GM23338 (cell line): ENCODE data around the gene TUBB3. TPM values are rescaled to one million over a fixed set of nuclear protein-coding genes. Genes with fewer than 3 reads are reported as not detected.
"Not testable (repeated sequence)": the region's sequence is repeated elsewhere in the genome, so short reads cannot be mapped to it uniquely, and the experiment has no call there.

Experiments used
- ATAC-seq: fragments of 200-7000 bp; cut with Tn5 transposase; 3 replicates; pipeline ENCODE4 v1.9.1; 2020
- DNase-seq: peaks from one replicate; pipeline ENCODE4 v3.0.0-alpha.2; 2015; ENCODE audit warnings: low spot score
- H2AFZ ChIP-seq: fragments of 200-600 bp; sonication (generic); 2 replicates; pipeline ENCODE4 v1.8.0; 2016; ENCODE audit warnings: antibody characterized with exemption, mild to moderate bottlenecking, moderate library complexity
- H3F3A ChIP-seq: fragments of 200-600 bp; sonication (generic); replicated peaks from 2 replicates; pipeline ENCODE4 v1.8.0; 2017; ENCODE audit warnings: antibody characterized with exemption, mixed run types, low read depth
- H3K27ac ChIP-seq: fragments of 200-600 bp; sonication (generic); 2 replicates; pipeline ENCODE4 v1.6.1; 2016; ENCODE audit warnings: low read depth
- H3K27me3 ChIP-seq: fragments of 200-600 bp; sonication (generic); 2 replicates; pipeline ENCODE4 v1.8.0; 2016; ENCODE audit warnings: mild to moderate bottlenecking, mixed run types, moderate library complexity; ENCODE audit not compliant: insufficient read depth
- H3K36me3 ChIP-seq: fragments of 200-600 bp; sonication (generic); 2 replicates; pipeline ENCODE4 v1.8.0; 2016; ENCODE audit warnings: mild to moderate bottlenecking; ENCODE audit not compliant: insufficient read depth
- H3K4me1 ChIP-seq: fragments of 200-600 bp; sonication (generic); 2 replicates; pipeline ENCODE4 v1.8.0; 2016; ENCODE audit warnings: mild to moderate bottlenecking, moderate library complexity; ENCODE audit not compliant: insufficient read depth
- H3K4me2 ChIP-seq: fragments of 200-600 bp; sonication (generic); 2 replicates; pipeline ENCODE4 v1.7.1; 2017; ENCODE audit warnings: mixed run types
- H3K4me3 ChIP-seq: fragments of 200-600 bp; sonication (generic); 2 replicates; pipeline ENCODE4 v1.6.1; 2016; ENCODE audit warnings: mixed run types
- H3K79me2 ChIP-seq: fragments of 200-600 bp; sonication (generic); replicated peaks from 2 replicates; pipeline ENCODE4 v1.8.0; 2017; ENCODE audit warnings: mild to moderate bottlenecking; ENCODE audit not compliant: insufficient read depth
- H3K9me2 ChIP-seq: fragments of 200-600 bp; sonication (generic); 2 replicates; pipeline ENCODE4 v1.8.0; 2017; ENCODE audit not compliant: insufficient read depth
- H4K20me1 ChIP-seq: fragments of 200-600 bp; sonication (generic); replicated peaks from 2 replicates; pipeline ENCODE4 v1.8.0; 2017; ENCODE audit warnings: mild to moderate bottlenecking; ENCODE audit not compliant: insufficient read depth
- H3K27ac Mint-ChIP-seq: 2 replicates; pipeline ENCODE4 v1.8.0; 2020; ENCODE audit warnings: inconsistent platforms, mild to moderate bottlenecking, moderate library complexity, mixed read lengths
- H3K27me3 Mint-ChIP-seq: 3 replicates; pipeline ENCODE4 v1.8.0; 2022; ENCODE audit warnings: low read depth, mild to moderate bottlenecking, moderate library complexity, mixed read lengths, inconsistent platforms; ENCODE audit not compliant: insufficient read depth, poor library complexity
- H3K36me3 Mint-ChIP-seq: 3 replicates; pipeline ENCODE4 v1.8.0; 2021; ENCODE audit warnings: low read depth, mild to moderate bottlenecking, inconsistent platforms, moderate library complexity, mixed read lengths
- H3K4me1 Mint-ChIP-seq: 3 replicates; pipeline ENCODE4 v1.8.0; 2020; ENCODE audit warnings: mild to moderate bottlenecking, inconsistent platforms, mixed read lengths
- H3K4me3 Mint-ChIP-seq: 3 replicates; pipeline ENCODE4 v1.8.0; 2021; ENCODE audit warnings: moderate library complexity, mild to moderate bottlenecking, inconsistent platforms, mixed read lengths
- H3K9me3 Mint-ChIP-seq: 3 replicates; pipeline ENCODE4 v1.8.0; 2020; ENCODE audit warnings: moderate library complexity, mild to moderate bottlenecking, inconsistent platforms, mixed read lengths
- CREB1 ChIP-seq: fragments of 250-450 bp; sonication (Bioruptor Pico); IDR thresholded peaks from 2 replicates; pipeline ENCODE4 v1.5.0; 2020; ENCODE audit warnings: low read depth, mild to moderate bottlenecking, moderate library complexity
- JUNB ChIP-seq: IDR thresholded peaks from one replicate; pipeline ENCODE4 v1.6.1; 2016; ENCODE audit warnings: antibody characterized with exemption; ENCODE audit not compliant: unreplicated experiment
- NANOG ChIP-seq: IDR thresholded peaks from 2 replicates; pipeline ENCODE4 v1.6.1; 2016; ENCODE audit warnings: antibody characterized with exemption, borderline replicate concordance
- POLR2AphosphoS5 ChIP-seq: IDR thresholded peaks from 2 replicates; pipeline ENCODE4 v1.6.1; 2016; ENCODE audit warnings: antibody characterized with exemption, low read depth
- ZNF114 ChIP-seq: fragments of 250-450 bp; sonication (Bioruptor Pico); IDR thresholded peaks from 2 replicates; pipeline ENCODE4 v1.5.0; 2020; ENCODE audit warnings: mild to moderate bottlenecking, moderate library complexity
- polyA plus RNA-seq: library from polyadenylated mRNA; unstranded; fragments of >200 nt; fragmentation: Nextera tagmentation; extraction: Ambion mirVana; gene quantifications from 2 replicates; pipeline ENCODE4 v1.2.1, GENCODE V29; 2016
- total RNA-seq: library from RNA; depleted of rRNA; stranded (reverse); fragments of >200 nt; shearing (Covaris generic); gene quantifications from 2 replicates; pipeline ENCODE4 v1.2.3, GENCODE V29; 2014
- TF ChIP-seq, protein P1 (sequence below): IDR thresholded peaks from one replicate; pipeline ENCODE4 v1.6.1; 2018; ENCODE audit warnings: antibody characterized with exemption; ENCODE audit not compliant: unreplicated experiment
- TF ChIP-seq, protein P2 (sequence below): IDR thresholded peaks from 2 replicates; pipeline ENCODE4 v1.6.1; 2016; ENCODE audit warnings: antibody characterized with exemption

Gene TUBB3
- total and polyA plus RNA-seq, 2 experiments from 2014 or later = 149 to 443 TPM

DNA sequence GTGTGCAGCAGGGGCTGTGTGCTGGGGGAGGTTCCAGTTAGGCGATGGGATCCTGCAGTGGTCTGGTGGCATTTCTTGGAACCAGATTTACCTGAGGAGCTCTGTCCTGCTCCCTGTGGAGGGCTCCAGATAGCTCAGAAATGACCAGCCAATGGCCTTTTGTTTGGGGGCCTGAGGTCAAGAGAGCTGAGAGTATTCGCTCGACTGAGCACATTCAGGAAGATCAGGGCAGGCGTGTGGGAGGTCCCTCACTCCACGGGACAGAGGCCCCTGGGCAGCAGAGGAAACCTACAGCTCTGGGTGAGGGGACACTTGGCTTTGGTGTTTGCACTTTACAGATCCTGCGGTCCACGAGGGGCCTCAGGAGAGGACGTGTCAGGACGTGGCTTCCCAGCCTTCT lies 43.6 kb downstream of the TUBB3 start:
- Histone ChIP-seq H3K79me2 (peaks cover 17% of the 10 kb centered on the region), H3K4me1 (no peaks in the 10 kb centered on the region), H4K20me1 (peaks cover 3% of the 10 kb centered on the region; the same call in 1 of the 2 replicates), H3K4me3 (no peak overlapping the region), H2AFZ (no peak overlapping the region), H3K27ac (no peak overlapping the region), H3F3A (peaks cover 10% of the 10 kb centered on the region; the same call in 1 of the 2 replicates), H3K9me2 (no peaks in the 10 kb centered on the region), H3K4me2 (no peak overlapping the region), H3K36me3 (no peaks in the 10 kb centered on the region), H3K27me3 (no peaks in the 10 kb centered on the region)
- H3K27ac Mint-ChIP-seq = no peak overlapping the region
- no peak for ATAC-seq
- H3K27me3 Mint-ChIP-seq = peaks cover 20% of the 10 kb centered on the region
- no peak for TF ChIP-seq CREB1
- no peak for DNase-seq
- H3K4me1 Mint-ChIP-seq = peaks cover 5% of the 10 kb centered on the region
- no peak overlapping the region for H3K4me3 Mint-ChIP-seq
- peaks cover 27% of the 10 kb centered on the region for H3K9me3 Mint-ChIP-seq
- peaks cover 31% of the 10 kb centered on the region for H3K36me3 Mint-ChIP-seq

GRCh38 chr16:89967436-89967835 lies 44.3 kb downstream of the TUBB3 start:
- H3K27ac ChIP-seq, H3K36me3 ChIP-seq: not testable (repeated sequence)
- peaks cover 33% of the 10 kb centered on the region for H3K9me3 Mint-ChIP-seq

GRCh38 chr16:89968074-89968473 lies 44.9 kb downstream of the TUBB3 start:
- H3K4me1 Mint-ChIP-seq, H3K4me3 Mint-ChIP-seq: not testable (repeated sequence)
- peaks cover 33% of the 10 kb centered on the region for H3K9me3 Mint-ChIP-seq

More at GRCh38 chr16:89967436-89967835, 44.3 kb downstream of the TUBB3 start:
- Mint-ChIP-seq H3K27me3 (peaks cover 24% of the 10 kb centered on the region), H3K36me3 (peaks cover 36% of the 10 kb centered on the region)
- not testable (repeated sequence) for H3K27ac Mint-ChIP-seq, H3K4me3 Mint-ChIP-seq, H3K4me1 Mint-ChIP-seq, H3F3A ChIP-seq, H3K27me3 ChIP-seq, DNase-seq, H3K9me2 ChIP-seq, ATAC-seq, H3K4me2 ChIP-seq, H4K20me1 ChIP-seq, H2AFZ ChIP-seq, H3K4me3 ChIP-seq, H3K4me1 ChIP-seq
- H3K79me2 ChIP-seq = peaks cover 17% of the 10 kb centered on the region

GRCh38 chr16:89969741-89970410 lies 46.7 kb downstream of the TUBB3 start:
- DNase-seq = no peak
- no peak overlapping the region for H3K27ac ChIP-seq
- no peak for ATAC-seq
- peaks cover 7% of the 10 kb centered on the region; the same call in 1 of the 2 replicates for H3K4me1 ChIP-seq
- H4K20me1 ChIP-seq = peaks cover 3% of the 10 kb centered on the region; the same call in 1 of the 2 replicates
- Mint-ChIP-seq H3K27me3 (peaks cover 27% of the 10 kb centered on the region), H3K36me3 (peaks cover 33% of the 10 kb centered on the region), H3K27ac (no peak overlapping the region), H3K4me1 (peaks cover 14% of the 10 kb centered on the region), H3K4me3 (no peak overlapping the region), H3K9me3 (peaks cover 33% of the 10 kb centered on the region)
- H3K36me3 ChIP-seq = no peaks in the 10 kb centered on the region
- H3K4me3 ChIP-seq = no peak overlapping the region
- H2AFZ ChIP-seq = no peak overlapping the region
- TF ChIP-seq, protein P1, sequence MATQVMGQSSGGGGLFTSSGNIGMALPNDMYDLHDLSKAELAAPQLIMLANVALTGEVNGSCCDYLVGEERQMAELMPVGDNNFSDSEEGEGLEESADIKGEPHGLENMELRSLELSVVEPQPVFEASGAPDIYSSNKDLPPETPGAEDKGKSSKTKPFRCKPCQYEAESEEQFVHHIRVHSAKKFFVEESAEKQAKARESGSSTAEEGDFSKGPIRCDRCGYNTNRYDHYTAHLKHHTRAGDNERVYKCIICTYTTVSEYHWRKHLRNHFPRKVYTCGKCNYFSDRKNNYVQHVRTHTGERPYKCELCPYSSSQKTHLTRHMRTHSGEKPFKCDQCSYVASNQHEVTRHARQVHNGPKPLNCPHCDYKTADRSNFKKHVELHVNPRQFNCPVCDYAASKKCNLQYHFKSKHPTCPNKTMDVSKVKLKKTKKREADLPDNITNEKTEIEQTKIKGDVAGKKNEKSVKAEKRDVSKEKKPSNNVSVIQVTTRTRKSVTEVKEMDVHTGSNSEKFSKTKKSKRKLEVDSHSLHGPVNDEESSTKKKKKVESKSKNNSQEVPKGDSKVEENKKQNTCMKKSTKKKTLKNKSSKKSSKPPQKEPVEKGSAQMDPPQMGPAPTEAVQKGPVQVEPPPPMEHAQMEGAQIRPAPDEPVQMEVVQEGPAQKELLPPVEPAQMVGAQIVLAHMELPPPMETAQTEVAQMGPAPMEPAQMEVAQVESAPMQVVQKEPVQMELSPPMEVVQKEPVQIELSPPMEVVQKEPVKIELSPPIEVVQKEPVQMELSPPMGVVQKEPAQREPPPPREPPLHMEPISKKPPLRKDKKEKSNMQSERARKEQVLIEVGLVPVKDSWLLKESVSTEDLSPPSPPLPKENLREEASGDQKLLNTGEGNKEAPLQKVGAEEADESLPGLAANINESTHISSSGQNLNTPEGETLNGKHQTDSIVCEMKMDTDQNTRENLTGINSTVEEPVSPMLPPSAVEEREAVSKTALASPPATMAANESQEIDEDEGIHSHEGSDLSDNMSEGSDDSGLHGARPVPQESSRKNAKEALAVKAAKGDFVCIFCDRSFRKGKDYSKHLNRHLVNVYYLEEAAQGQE = no peak
- TF ChIP-seq NANOG (no peak), ZNF114 (CRISPR knock-in tag) (no peak), JUNB (no peak), POLR2AphosphoS5 (no peak)
- TF ChIP-seq, protein P2, sequence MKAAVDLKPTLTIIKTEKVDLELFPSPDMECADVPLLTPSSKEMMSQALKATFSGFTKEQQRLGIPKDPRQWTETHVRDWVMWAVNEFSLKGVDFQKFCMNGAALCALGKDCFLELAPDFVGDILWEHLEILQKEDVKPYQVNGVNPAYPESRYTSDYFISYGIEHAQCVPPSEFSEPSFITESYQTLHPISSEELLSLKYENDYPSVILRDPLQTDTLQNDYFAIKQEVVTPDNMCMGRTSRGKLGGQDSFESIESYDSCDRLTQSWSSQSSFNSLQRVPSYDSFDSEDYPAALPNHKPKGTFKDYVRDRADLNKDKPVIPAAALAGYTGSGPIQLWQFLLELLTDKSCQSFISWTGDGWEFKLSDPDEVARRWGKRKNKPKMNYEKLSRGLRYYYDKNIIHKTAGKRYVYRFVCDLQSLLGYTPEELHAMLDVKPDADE = no peak
- peaks cover 10% of the 10 kb centered on the region; the same call in 1 of the 2 replicates for H3F3A ChIP-seq
- H3K9me2 ChIP-seq = no peaks in the 10 kb centered on the region
- no peak overlapping the region for H3K4me2 ChIP-seq
- H3K27me3 ChIP-seq = no peaks in the 10 kb centered on the region
- peaks cover 37% of the 10 kb centered on the region for H3K79me2 ChIP-seq

More at GRCh38 chr16:89968074-89968473, 44.9 kb downstream of the TUBB3 start:
- peaks cover 19% of the 10 kb centered on the region for H3K79me2 ChIP-seq
- not testable (repeated sequence) for H3F3A ChIP-seq, DNase-seq, H3K27ac Mint-ChIP-seq, ATAC-seq, H3K27ac ChIP-seq, H2AFZ ChIP-seq, H3K4me1 ChIP-seq, H3K9me2 ChIP-seq, H4K20me1 ChIP-seq, H3K4me2 ChIP-seq, H3K27me3 ChIP-seq, H3K4me3 ChIP-seq, H3K36me3 ChIP-seq
- Mint-ChIP-seq H3K36me3 (peaks cover 36% of the 10 kb centered on the region), H3K27me3 (peaks cover 27% of the 10 kb centered on the region)
